ENCODE measurements around the gene CHRNB1. TPM values are rescaled to one million over a fixed set of nuclear protein-coding genes. Genes with fewer than 3 reads are reported as not detected.

CHRNB1 gene
- total and polyA plus RNA-seq, 2 of the 8 experiments (the other 6 are each of a cell fraction or from before 2014, with no cell fraction given) = 14.1 to 28.2 TPM

- TF ChIP-seq MAFK (IDR thresholded peaks at IDR 0.05; ENCODE audit: low read depth, low read length) = no peak
These were observed 23.4 kb downstream of the CHRNB1 start (continued) for GRCh38 chr17:7468290-7468689.
